MCF 10A (cell line): Measurements from ENCODE around the gene PPP1R37. TPM values are rescaled to one million over a fixed set of nuclear protein-coding genes. Genes with fewer than 3 reads are reported as not detected.

Experiments used
- BruUV-seq: library from RNA; stranded (reverse); fragments of 400-500 nt; replicated peaks from 2 replicates; lab custom pipeline; 2021; lab: Mats Ljungman, UMichigan
- CTCF ChIA-PET: fragments of 300-600 bp; sonication (Branson Sonifier 250); formaldehyde crosslinking; extraction: SDS; loops from one replicate; lab custom pipeline; 2021; ENCODE audit warnings: antibody characterized with exemption, inconsistent platforms; lab: Yijun Ruan, JAX
- POLR2A ChIA-PET: fragments of 300-600, 350-650 bp; sonication (Branson Sonifier 250); formaldehyde crosslinking; extraction: SDS; loops from one replicate; lab custom pipeline; 2020; ENCODE audit warnings: antibody characterized with exemption, inconsistent platforms; lab: Yijun Ruan, JAX
- DNase-seq: peaks from one replicate; pipeline ENCODE4 v3.0.0-alpha.2; 2018; ENCODE audit not compliant: unreplicated experiment
- H3K27ac Mint-ChIP-seq: one replicate; pipeline ENCODE4 v1.8.0; 2022; ENCODE audit warnings: mild to moderate bottlenecking, low read depth, mixed read lengths; ENCODE audit not compliant: unreplicated experiment
- H3K27me3 Mint-ChIP-seq: one replicate; pipeline ENCODE4 v1.8.0; 2022; ENCODE audit warnings: mixed read lengths; ENCODE audit not compliant: insufficient read depth, unreplicated experiment
- H3K36me3 Mint-ChIP-seq: one replicate; pipeline ENCODE4 v1.8.0; 2022; ENCODE audit warnings: mild to moderate bottlenecking, moderate library complexity, mixed read lengths; ENCODE audit not compliant: insufficient read depth, unreplicated experiment
- H3K4me1 Mint-ChIP-seq: one replicate; pipeline ENCODE4 v1.8.0; 2022; ENCODE audit warnings: mixed read lengths; ENCODE audit not compliant: insufficient read depth, unreplicated experiment
- H3K4me3 Mint-ChIP-seq: one replicate; pipeline ENCODE4 v1.8.0; 2022; ENCODE audit warnings: mild to moderate bottlenecking, moderate library complexity, mixed read lengths; ENCODE audit not compliant: unreplicated experiment
- H3K9me3 Mint-ChIP-seq: one replicate; pipeline ENCODE4 v1.8.0; 2022; ENCODE audit warnings: mixed read lengths; ENCODE audit not compliant: unreplicated experiment
- intact Hi-C: fragments of 100-400 bp; cut with micrococcal nuclease; formaldehyde crosslinking; loops from 2 replicates; pipeline ENCODE4 v1.14.1; 2022
- total RNA-seq: library from RNA; stranded (reverse); gene quantifications from 2 replicates; pipeline ENCODE4 v1.2.3, GENCODE V29; 2022
- TF ChIP-seq, protein P1 (sequence below): fragments of 200-600 bp; IDR thresholded peaks from one replicate; pipeline ENCODE4 v1.8.0; 2022; ENCODE audit warnings: antibody characterized with exemption, mild to moderate bottlenecking; ENCODE audit not compliant: unreplicated experiment

PPP1R37 gene
- total RNA-seq, 1 experiment from 2014 or later = 22.0 TPM

- POLR2A ChIA-PET = interaction anchor here (0.5 to 2.4 kb wide), 3 partner anchors 9 to 11 kb away, joined by 3 to 11 read pairs (median 9); partner anchors contain the start of genes BLOC1S3 and TRAPPC6A
- no peak overlapping the region for H3K4me3 Mint-ChIP-seq
- no peaks in the 10 kb centered on the region for H3K9me3 Mint-ChIP-seq
- H3K27ac Mint-ChIP-seq = no peak overlapping the region
- no peak for DNase-seq
- CTCF ChIA-PET = interaction anchor here (0.6 kb wide), 1 partner anchor 127 kb away, joined by 3 read pairs; no protein-coding TSS in a partner anchor
- intact Hi-C loops = no loop called here
- peaks cover 28% of the 10 kb centered on the region for H3K4me1 Mint-ChIP-seq
- TF ChIP-seq, protein P1, sequence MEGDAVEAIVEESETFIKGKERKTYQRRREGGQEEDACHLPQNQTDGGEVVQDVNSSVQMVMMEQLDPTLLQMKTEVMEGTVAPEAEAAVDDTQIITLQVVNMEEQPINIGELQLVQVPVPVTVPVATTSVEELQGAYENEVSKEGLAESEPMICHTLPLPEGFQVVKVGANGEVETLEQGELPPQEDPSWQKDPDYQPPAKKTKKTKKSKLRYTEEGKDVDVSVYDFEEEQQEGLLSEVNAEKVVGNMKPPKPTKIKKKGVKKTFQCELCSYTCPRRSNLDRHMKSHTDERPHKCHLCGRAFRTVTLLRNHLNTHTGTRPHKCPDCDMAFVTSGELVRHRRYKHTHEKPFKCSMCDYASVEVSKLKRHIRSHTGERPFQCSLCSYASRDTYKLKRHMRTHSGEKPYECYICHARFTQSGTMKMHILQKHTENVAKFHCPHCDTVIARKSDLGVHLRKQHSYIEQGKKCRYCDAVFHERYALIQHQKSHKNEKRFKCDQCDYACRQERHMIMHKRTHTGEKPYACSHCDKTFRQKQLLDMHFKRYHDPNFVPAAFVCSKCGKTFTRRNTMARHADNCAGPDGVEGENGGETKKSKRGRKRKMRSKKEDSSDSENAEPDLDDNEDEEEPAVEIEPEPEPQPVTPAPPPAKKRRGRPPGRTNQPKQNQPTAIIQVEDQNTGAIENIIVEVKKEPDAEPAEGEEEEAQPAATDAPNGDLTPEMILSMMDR = no peak
- no peaks in the 10 kb centered on the region for H3K27me3 Mint-ChIP-seq
- BruUV-seq = no TSS peak
- H3K36me3 Mint-ChIP-seq = no peaks in the 10 kb centered on the region
Observed at GRCh38 chr19:45166723-45167252, 73.8 kb downstream of the PPP1R37 start.

- DNase-seq = no peak
- Mint-ChIP-seq H3K4me1 (peaks cover 13% of the 10 kb centered on the region), H3K36me3 (no peaks in the 10 kb centered on the region), H3K9me3 (no peaks in the 10 kb centered on the region), H3K27ac (no peak overlapping the region), H3K4me3 (no peak overlapping the region), H3K27me3 (no peaks in the 10 kb centered on the region)
- CTCF ChIA-PET = interaction anchor here (0.5 kb wide), 1 partner anchor 93 kb away, joined by 3 read pairs; no protein-coding TSS in a partner anchor
- intact Hi-C loops = no loop called here
- BruUV-seq = no TSS peak
- TF ChIP-seq, protein P1 = no peak
- POLR2A ChIA-PET = no interaction called here
Observed at GRCh38 chr19:45168767-45169351, 75.9 kb downstream of the PPP1R37 start.

- CTCF ChIA-PET = interaction anchor here (1.6 kb wide), 1 partner anchor 169 kb away, joined by 5 read pairs; no protein-coding TSS in a partner anchor
- peaks cover 10% of the 10 kb centered on the region for H3K4me1 Mint-ChIP-seq
- TF ChIP-seq, protein P1 = no peak
- BruUV-seq = no TSS peak
- POLR2A ChIA-PET = no interaction called here
- intact Hi-C loops = no loop called here
- no peaks in the 10 kb centered on the region for H3K9me3 Mint-ChIP-seq
- no peaks in the 10 kb centered on the region for H3K36me3 Mint-ChIP-seq
- DNase-seq = no peak
- H3K27me3 Mint-ChIP-seq = no peaks in the 10 kb centered on the region
- no peak overlapping the region for H3K27ac Mint-ChIP-seq
- no peak overlapping the region for H3K4me3 Mint-ChIP-seq
Observed at GRCh38 chr19:45169602-45170001, 76.6 kb downstream of the PPP1R37 start.
